Stimulated activated memory B cell treated with anti-CD40 and anti-IgM and Interleukin-4, amounts not matched to agents 10 μg/mL and 1 μg/mL and 100 μg/mL, for 72 hours (primary cell): ENCODE results near the gene STK32B.
"Not testable (repeated sequence)": the region's sequence is repeated elsewhere in the genome, so short reads cannot be mapped to it uniquely, and the experiment has no call there.

Source experiments
- ATAC-seq: fragments of 150-1000 bp; cut with Tn5 transposase; 2 replicates; pipeline ENCODE4 v1.10.0; 2021
- H3K27ac Mint-ChIP-seq: one replicate; pipeline ENCODE4 v1.8.0; 2022; ENCODE audit warnings: mild to moderate bottlenecking, mixed read lengths
- H3K27me3 Mint-ChIP-seq: one replicate; pipeline ENCODE4 v1.8.0; 2022; ENCODE audit warnings: mixed read lengths
- H3K36me3 Mint-ChIP-seq: one replicate; pipeline ENCODE4 v1.8.0; 2022; ENCODE audit warnings: mixed read lengths
- H3K4me1 Mint-ChIP-seq: one replicate; pipeline ENCODE4 v1.8.0; 2022; ENCODE audit warnings: mixed read lengths
- H3K4me3 Mint-ChIP-seq: one replicate; pipeline ENCODE4 v1.8.0; 2022; ENCODE audit warnings: mild to moderate bottlenecking, moderate library complexity, mixed read lengths
- H3K9me3 Mint-ChIP-seq: one replicate; pipeline ENCODE4 v1.8.0; 2022; ENCODE audit warnings: mixed read lengths

The STK32B gene

GRCh38 chr4:5165420-5166369, 114.4 kb downstream of the STK32B start:
- Mint-ChIP-seq H3K36me3 (no peaks in the 10 kb centered on the region), H3K9me3 (peaks cover 4% of the 10 kb centered on the region), H3K27me3 (no peaks in the 10 kb centered on the region), H3K27ac (no peak overlapping the region), H3K4me1 (no peaks in the 10 kb centered on the region), H3K4me3 (no peak overlapping the region)
- no peak for ATAC-seq

- Mint-ChIP-seq H3K4me1 (no peaks in the 10 kb centered on the region), H3K9me3 (peaks cover 3% of the 10 kb centered on the region), H3K36me3 (no peaks in the 10 kb centered on the region), H3K4me3 (no peak overlapping the region), H3K27ac (no peak overlapping the region), H3K27me3 (no peaks in the 10 kb centered on the region)
- no peak for ATAC-seq
These were observed 115.1 kb downstream of the STK32B start for GRCh38 chr4:5166377-5166776.

- Mint-ChIP-seq H3K27me3 (no peaks in the 10 kb centered on the region), H3K9me3 (peaks cover 3% of the 10 kb centered on the region)
These were observed 117.6 kb downstream of the STK32B start for GRCh38 chr4:5168891-5169290.

GRCh38 chr4:5175836-5176235, 124.6 kb downstream of the STK32B start:
- H3K4me1 Mint-ChIP-seq, H3K36me3 Mint-ChIP-seq, H3K4me3 Mint-ChIP-seq, H3K9me3 Mint-ChIP-seq, H3K27ac Mint-ChIP-seq, ATAC-seq: not testable (repeated sequence)
- peaks cover 16% of the 10 kb centered on the region for H3K27me3 Mint-ChIP-seq

More at GRCh38 chr4:5168891-5169290, 117.6 kb downstream of the STK32B start:
- H3K36me3 Mint-ChIP-seq: no peaks in the 10 kb centered on the region
- no peak overlapping the region for H3K27ac Mint-ChIP-seq
- H3K4me1 Mint-ChIP-seq: no peaks in the 10 kb centered on the region
- no peak for ATAC-seq
- H3K4me3 Mint-ChIP-seq: no peak overlapping the region

- Mint-ChIP-seq H3K27me3 (no peaks in the 10 kb centered on the region), H3K4me3 (no peak overlapping the region), H3K9me3 (no peaks in the 10 kb centered on the region), H3K4me1 (no peaks in the 10 kb centered on the region), H3K36me3 (no peaks in the 10 kb centered on the region), H3K27ac (no peak overlapping the region)
- no peak for ATAC-seq
These were observed 133.3 kb downstream of the STK32B start for GRCh38 chr4:5184606-5185005.

GRCh38 chr4:5185551-5185950, 134.3 kb downstream of the STK32B start:
- Mint-ChIP-seq H3K27me3 (no peaks in the 10 kb centered on the region), H3K9me3 (no peaks in the 10 kb centered on the region), H3K4me3 (no peak overlapping the region), H3K4me1 (no peaks in the 10 kb centered on the region), H3K36me3 (no peaks in the 10 kb centered on the region), H3K27ac (no peak overlapping the region)
- no peak for ATAC-seq

- ATAC-seq: no peak
- H3K9me3 Mint-ChIP-seq: no peaks in the 10 kb centered on the region
- H3K4me3 Mint-ChIP-seq: no peak overlapping the region
- no peaks in the 10 kb centered on the region for H3K4me1 Mint-ChIP-seq
- no peaks in the 10 kb centered on the region for H3K36me3 Mint-ChIP-seq
- H3K27ac Mint-ChIP-seq: no peak overlapping the region
- H3K27me3 Mint-ChIP-seq: no peaks in the 10 kb centered on the region
These were observed 135.2 kb downstream of the STK32B start for GRCh38 chr4:5186271-5187064.

- Mint-ChIP-seq H3K4me3 (no peak overlapping the region), H3K27me3 (no peaks in the 10 kb centered on the region), H3K36me3 (no peaks in the 10 kb centered on the region), H3K27ac (no peak overlapping the region), H3K4me1 (no peaks in the 10 kb centered on the region), H3K9me3 (no peaks in the 10 kb centered on the region)
- ATAC-seq: no peak
These were observed 136.8 kb downstream of the STK32B start for GRCh38 chr4:5188130-5188529.

GRCh38 chr4:5191831-5192230, 140.6 kb downstream of the STK32B start:
- no peaks in the 10 kb centered on the region for H3K4me1 Mint-ChIP-seq
- no peaks in the 10 kb centered on the region for H3K27me3 Mint-ChIP-seq
- no peak overlapping the region for H3K27ac Mint-ChIP-seq

GRCh38 chr4:5192271-5192670, 141.0 kb downstream of the STK32B start:
- ATAC-seq: no peak
- no peak overlapping the region for H3K4me3 Mint-ChIP-seq
- no peaks in the 10 kb centered on the region for H3K27me3 Mint-ChIP-seq
- H3K9me3 Mint-ChIP-seq: no peaks in the 10 kb centered on the region
- H3K36me3 Mint-ChIP-seq: no peaks in the 10 kb centered on the region
- H3K27ac Mint-ChIP-seq: no peak overlapping the region
- no peaks in the 10 kb centered on the region for H3K4me1 Mint-ChIP-seq

More at GRCh38 chr4:5191831-5192230, 140.6 kb downstream of the STK32B start:
- H3K36me3 Mint-ChIP-seq: no peaks in the 10 kb centered on the region
- H3K9me3 Mint-ChIP-seq: no peaks in the 10 kb centered on the region
- no peak for ATAC-seq
- no peak overlapping the region for H3K4me3 Mint-ChIP-seq

GRCh38 chr4:5192678-5193077, 141.4 kb downstream of the STK32B start:
- no peak overlapping the region for H3K27ac Mint-ChIP-seq
- ATAC-seq: no peak
- no peaks in the 10 kb centered on the region for H3K27me3 Mint-ChIP-seq
- no peaks in the 10 kb centered on the region for H3K9me3 Mint-ChIP-seq
- H3K36me3 Mint-ChIP-seq: no peaks in the 10 kb centered on the region
- no peaks in the 10 kb centered on the region for H3K4me1 Mint-ChIP-seq
- no peak overlapping the region for H3K4me3 Mint-ChIP-seq

GRCh38 chr4:5198656-5199541, 147.6 kb downstream of the STK32B start:
- Mint-ChIP-seq H3K27ac (no peak overlapping the region), H3K4me3 (no peak overlapping the region), H3K36me3 (no peaks in the 10 kb centered on the region), H3K9me3 (peaks cover 3% of the 10 kb centered on the region), H3K27me3 (peaks cover 8% of the 10 kb centered on the region), H3K4me1 (no peaks in the 10 kb centered on the region)
- ATAC-seq: no peak

- no peaks in the 10 kb centered on the region for H3K36me3 Mint-ChIP-seq
- peaks cover 3% of the 10 kb centered on the region for H3K9me3 Mint-ChIP-seq
- H3K27me3 Mint-ChIP-seq: peaks cover 8% of the 10 kb centered on the region
- no peak for ATAC-seq
- no peaks in the 10 kb centered on the region for H3K4me1 Mint-ChIP-seq
- no peak overlapping the region for H3K27ac Mint-ChIP-seq
- no peak overlapping the region for H3K4me3 Mint-ChIP-seq
These were observed 148.6 kb downstream of the STK32B start for GRCh38 chr4:5199912-5200311.

GRCh38 chr4:5200513-5200912, 149.2 kb downstream of the STK32B start:
- Mint-ChIP-seq H3K9me3 (peaks cover 3% of the 10 kb centered on the region), H3K4me3 (no peak overlapping the region), H3K27me3 (peaks cover 8% of the 10 kb centered on the region), H3K4me1 (no peaks in the 10 kb centered on the region), H3K27ac (no peak overlapping the region), H3K36me3 (no peaks in the 10 kb centered on the region)
- no peak for ATAC-seq
